ENCODE results near the gene CMSS1.

Gene CMSS1

GRCh38 chr3:99817437-99818240 is at the start of gene CMSS1:
Gene CMSS1, plus strand, starts transcription at chr3:99817862.
- DNase-seq: peak; percentile 98

GRCh38 chr3:99768126-99768525 is 49.5 kb upstream of the CMSS1 start:
- no peak for DNase-seq

GRCh38 chr3:99768808-99769501 is 48.7 kb upstream of the CMSS1 start:
- DNase-seq: no peak

GRCh38 chr3:99772171-99772570 is 45.5 kb upstream of the CMSS1 start:
- no peak for DNase-seq

DNA sequence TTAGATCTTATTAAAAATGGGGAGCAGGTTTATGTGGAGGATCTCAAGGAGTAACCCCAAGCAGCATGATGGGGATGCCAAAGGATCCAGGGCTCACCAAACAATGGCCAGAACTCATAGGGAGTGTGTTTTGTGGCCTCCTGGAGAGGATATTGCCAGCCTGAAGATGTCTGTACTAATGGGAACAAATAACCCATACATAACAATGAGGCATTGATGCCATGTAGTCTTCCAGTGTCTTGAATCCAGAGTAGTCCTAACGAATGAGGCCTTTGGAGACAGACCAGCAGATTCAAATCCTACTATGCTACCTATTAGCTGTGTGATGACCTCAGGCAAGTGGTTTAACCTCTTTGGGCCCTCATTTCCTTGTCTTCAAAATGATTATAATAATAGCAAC is 45.0 kb upstream of the CMSS1 start:
- no peak for DNase-seq

- DNase-seq: no peak
Observed at GRCh38 chr3:99774467-99774866, 43.2 kb upstream of the CMSS1 start.

GRCh38 chr3:99776516-99777209 is 41.0 kb upstream of the CMSS1 start:
- no peak for DNase-seq

GRCh38 chr3:99777210-99777549 is 40.5 kb upstream of the CMSS1 start:
- no peak for DNase-seq

GRCh38 chr3:99777708-99778107 is 40.0 kb upstream of the CMSS1 start:
- no peak for DNase-seq

DNA sequence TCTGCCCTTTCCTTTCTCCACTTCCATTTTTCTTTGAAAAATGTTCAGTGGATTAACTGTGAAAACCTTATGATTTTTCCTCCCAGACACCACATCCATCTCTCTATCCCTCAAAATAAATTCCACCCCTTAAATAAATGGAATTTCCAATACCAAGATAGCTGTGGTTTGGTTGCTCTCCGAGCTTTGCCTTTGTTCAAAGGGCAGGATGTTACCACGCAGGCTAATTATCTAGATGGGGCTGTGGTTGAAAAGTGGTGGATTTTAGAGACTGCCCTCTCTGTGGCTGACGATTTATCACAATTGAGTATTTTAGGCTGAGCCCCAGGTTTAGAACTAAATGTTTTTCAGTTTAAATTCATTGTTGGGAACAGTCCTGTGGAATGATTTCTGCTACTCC is 36.9 kb upstream of the CMSS1 start:
- no peak for DNase-seq

DNA sequence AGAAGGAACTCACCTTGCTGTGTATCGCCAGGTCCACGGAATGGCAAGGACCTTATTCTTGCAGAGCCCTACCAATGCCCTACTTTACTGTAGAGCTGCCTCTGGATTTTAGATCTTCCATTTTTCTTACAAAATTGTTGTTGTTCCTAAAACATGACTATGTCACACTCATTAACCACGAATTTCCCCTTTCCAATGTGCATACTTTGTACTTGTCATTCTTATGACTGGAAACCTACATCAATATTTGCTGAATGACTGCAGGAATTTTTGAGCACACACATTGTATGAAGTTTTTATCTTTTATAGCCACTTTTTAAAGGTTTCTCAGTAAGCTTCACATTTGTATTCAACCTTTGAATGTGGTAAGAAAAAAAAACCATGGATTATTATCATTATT is 35.9 kb upstream of the CMSS1 start:
- DNase-seq: no peak

DNA sequence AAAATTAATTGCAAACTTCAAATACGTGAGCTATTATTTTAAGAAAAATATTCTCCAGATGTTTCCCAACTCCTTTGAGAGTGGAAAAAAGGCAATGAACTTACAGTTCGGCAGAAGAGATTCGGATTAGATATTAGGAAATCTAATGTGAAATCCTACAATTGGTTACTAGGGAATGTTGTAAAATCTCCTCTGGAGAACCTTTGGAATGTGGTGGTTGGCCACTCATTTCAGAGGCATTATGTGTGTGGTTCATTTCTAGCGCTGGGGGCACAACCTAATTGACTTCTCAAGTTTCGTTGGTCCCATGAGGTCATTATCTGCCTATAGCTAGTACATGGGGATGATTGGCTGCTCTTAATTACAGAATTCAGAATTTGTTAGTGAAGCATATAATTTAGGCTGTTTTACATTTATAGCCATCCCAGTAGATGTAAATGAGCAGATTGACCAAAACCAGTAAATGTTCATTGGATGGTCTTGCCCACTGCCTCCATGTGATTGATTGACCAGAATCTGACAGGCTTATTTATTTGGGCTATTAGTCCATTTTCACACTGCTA is 34.6 kb upstream of the CMSS1 start:
- no peak for DNase-seq

GRCh38 chr3:99789011-99789721 is 28.5 kb upstream of the CMSS1 start:
- DNase-seq: no peak

GRCh38 chr3:99794485-99794884 is 23.2 kb upstream of the CMSS1 start:
- no peak for DNase-seq

DNA sequence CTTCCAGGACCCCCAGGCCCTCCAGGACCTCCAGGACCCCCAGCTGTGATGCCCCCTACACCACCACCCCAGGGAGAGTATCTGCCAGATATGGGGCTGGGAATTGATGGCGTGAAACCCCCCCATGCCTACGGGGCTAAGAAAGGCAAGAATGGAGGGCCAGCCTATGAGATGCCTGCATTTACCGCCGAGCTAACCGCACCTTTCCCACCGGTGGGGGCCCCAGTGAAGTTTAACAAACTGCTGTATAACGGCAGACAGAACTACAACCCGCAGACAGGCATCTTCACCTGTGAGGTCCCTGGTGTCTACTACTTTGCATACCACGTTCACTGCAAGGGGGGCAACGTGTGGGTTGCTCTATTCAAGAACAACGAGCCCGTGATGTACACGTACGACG is 22.1 kb upstream of the CMSS1 start:
- DNase-seq: no peak

DNA sequence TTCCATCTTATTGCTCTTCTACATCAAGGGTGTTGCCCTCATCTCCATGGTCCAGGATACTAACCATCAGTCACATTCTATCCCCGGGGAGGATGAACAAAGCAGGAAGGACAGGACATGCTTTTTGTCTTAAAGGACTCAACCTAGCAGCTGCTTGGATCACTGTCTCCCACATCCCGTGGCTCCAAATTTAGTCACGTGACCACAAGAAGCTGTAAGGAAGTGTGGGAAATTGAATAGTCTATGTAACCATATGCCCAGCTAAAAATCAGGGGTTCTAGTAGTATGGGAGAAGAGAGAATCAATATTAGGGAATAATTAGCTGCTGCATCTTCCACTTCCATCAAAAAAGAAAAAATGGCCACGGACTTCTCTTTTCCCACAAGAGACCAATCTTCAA is 18.2 kb upstream of the CMSS1 start:
- DNase-seq: no peak

GRCh38 chr3:99803297-99803696 is 14.4 kb upstream of the CMSS1 start:
- DNase-seq: no peak

GRCh38 chr3:99805160-99805559 is 12.5 kb upstream of the CMSS1 start:
- no peak for DNase-seq

- DNase-seq: no peak
Observed at GRCh38 chr3:99808163-99808794, 9.4 kb upstream of the CMSS1 start.

- DNase-seq: no peak
Observed at GRCh38 chr3:99809565-99809964, 8.1 kb upstream of the CMSS1 start.

DNA sequence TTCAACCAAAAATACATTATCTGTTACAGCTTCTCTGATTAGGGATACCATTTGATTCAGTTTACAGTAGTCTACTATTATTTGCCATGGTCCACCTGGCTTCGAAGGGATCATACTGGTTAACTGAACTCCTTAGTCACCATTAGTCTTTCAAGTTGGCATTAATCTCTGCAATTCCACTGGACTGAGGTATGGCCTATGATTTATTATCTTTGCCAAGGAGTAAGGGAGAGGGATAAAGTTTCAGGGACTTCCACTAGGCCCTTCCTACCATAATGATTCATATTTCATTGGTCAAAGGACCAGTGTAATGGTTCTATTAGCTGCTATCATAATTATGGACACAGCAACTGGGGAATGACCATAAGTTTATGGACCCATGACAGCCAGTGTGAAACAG is 7.3 kb upstream of the CMSS1 start:
- DNase-seq: no peak

- DNase-seq: no peak
Observed at GRCh38 chr3:99817047-99817436, 620 bp upstream of the CMSS1 start.

DNA sequence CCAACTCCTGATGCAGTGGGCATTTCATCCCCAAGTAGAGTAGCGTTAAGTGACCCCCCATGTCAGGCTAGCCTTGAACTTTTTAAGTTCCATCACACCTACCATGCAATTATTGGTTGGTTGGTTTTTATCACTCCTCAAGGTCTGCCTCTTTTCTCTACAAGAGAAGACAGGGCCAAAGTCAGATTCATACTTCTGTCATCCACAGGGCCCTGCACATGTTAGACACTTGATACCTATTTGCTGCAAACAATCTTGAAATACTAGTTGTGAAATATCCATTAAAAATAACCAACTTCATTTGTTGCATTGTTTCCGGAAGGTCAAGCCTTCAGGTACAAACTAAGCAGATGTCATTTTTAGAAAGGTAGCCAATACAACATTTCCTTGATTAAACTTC is 1.2 kb downstream of the CMSS1 start:
- DNase-seq: no peak

Measured in activated CD8-positive, alpha-beta memory T cell treated with anti-CD3 and anti-CD28 coated beads, Interleukin-2, amount 50 U/mL, for 48 hours (primary cell).